ENCODE results near the gene HCN4. TPM values are rescaled to one million over a fixed set of nuclear protein-coding genes. Genes with fewer than 3 reads are reported as not detected.

HCN4 gene
- total RNA-seq, 3 donors from 2014 or later (not counting 1 experiment from before 2014, with no cell fraction given): not detected

- peaks cover 13% of the 10 kb centered on the region for H3K27me3 ChIP-seq (ENCODE audit: control insufficient read depth, insufficient read depth, low read length)
Measured at GRCh38 chr15:73364070-73364469, 4.7 kb downstream of the HCN4 start.

GRCh38 chr15:73362900-73363299 is 5.9 kb downstream of the HCN4 start:
- H3K27me3 Mint-ChIP-seq (ENCODE audit: low read depth in 2 of 2): peaks cover 10 to 19% of the 10 kb centered on the region in 2 donors

More at GRCh38 chr15:73364070-73364469, 4.7 kb downstream of the HCN4 start:
- Histone ChIP-seq H3K9me3 (ENCODE audit: control insufficient read depth, insufficient read depth, low read length) (no peaks in the 10 kb centered on the region), H3K36me3 (ENCODE audit: control insufficient read depth, insufficient read depth, low read length) (no peaks in the 10 kb centered on the region), H3K27ac (ENCODE audit: low read length) (no peak overlapping the region), H3K4me3 (ENCODE audit: low read length) (no peak overlapping the region), H3K4me1 (ENCODE audit: control insufficient read depth, insufficient read depth, low read length) (no peaks in the 10 kb centered on the region)
- Mint-ChIP-seq H3K9me3 (no peaks in the 10 kb centered on the region), H3K27me3 (ENCODE audit: low read depth in 2 of 2) (peaks cover 10 to 19% of the 10 kb centered on the region in 2 donors), H3K4me1 (no peaks in the 10 kb centered on the region), H3K4me3 (no peak overlapping the region), H3K27ac (no peak overlapping the region), H3K36me3 (no peaks in the 10 kb centered on the region)
- ATAC-seq (no peak), DNase-seq (no peak)
- intact Hi-C loops (cut with micrococcal nuclease): no loop called here
- WGBS (ENCODE audit: insufficient coverage): 70% methylated on average over 3 of the region's 3 CpGs
- no peak for TF ChIP-seq CTCF (IDR thresholded peaks at IDR 0.05)

GRCh38 chr15:73361337-73361736 is 7.4 kb downstream of the HCN4 start:
- WGBS (ENCODE audit: insufficient coverage): 70% methylated on average over 7 of the region's 7 CpGs

More at GRCh38 chr15:73362900-73363299, 5.9 kb downstream of the HCN4 start:
- Histone ChIP-seq H3K4me1 (ENCODE audit: control insufficient read depth, insufficient read depth, low read length) (no peaks in the 10 kb centered on the region), H3K27ac (ENCODE audit: low read length) (no peak overlapping the region), H3K9me3 (ENCODE audit: control insufficient read depth, insufficient read depth, low read length) (no peaks in the 10 kb centered on the region), H3K27me3 (ENCODE audit: control insufficient read depth, insufficient read depth, low read length) (peaks cover 13% of the 10 kb centered on the region), H3K4me3 (ENCODE audit: low read length) (no peak overlapping the region), H3K36me3 (ENCODE audit: control insufficient read depth, insufficient read depth, low read length) (no peaks in the 10 kb centered on the region)
- 74% methylated on average over 5 of the region's 5 CpGs for WGBS (ENCODE audit: insufficient coverage)
- Mint-ChIP-seq H3K36me3 (no peaks in the 10 kb centered on the region), H3K4me1 (no peaks in the 10 kb centered on the region), H3K27ac (no peak overlapping the region), H3K9me3 (no peaks in the 10 kb centered on the region), H3K4me3 (no peak overlapping the region)
- ATAC-seq: no peak
- intact Hi-C loops (cut with micrococcal nuclease): no loop called here
- no peak for DNase-seq
- TF ChIP-seq CTCF (IDR thresholded peaks at IDR 0.05): no peak

More at GRCh38 chr15:73361337-73361736, 7.4 kb downstream of the HCN4 start:
- Mint-ChIP-seq H3K4me3 (no peak overlapping the region), H3K4me1 (no peaks in the 10 kb centered on the region), H3K36me3 (no peaks in the 10 kb centered on the region), H3K27me3 (ENCODE audit: low read depth in 2 of 2) (peaks cover 6 to 15% of the 10 kb centered on the region in 2 donors), H3K9me3 (no peaks in the 10 kb centered on the region), H3K27ac (no peak overlapping the region)
- Histone ChIP-seq H3K4me3 (ENCODE audit: low read length) (no peak overlapping the region), H3K36me3 (ENCODE audit: control insufficient read depth, insufficient read depth, low read length) (no peaks in the 10 kb centered on the region), H3K9me3 (ENCODE audit: control insufficient read depth, insufficient read depth, low read length) (no peaks in the 10 kb centered on the region), H3K27ac (ENCODE audit: low read length) (no peak overlapping the region), H3K27me3 (ENCODE audit: control insufficient read depth, insufficient read depth, low read length) (peaks cover 5% of the 10 kb centered on the region), H3K4me1 (ENCODE audit: control insufficient read depth, insufficient read depth, low read length) (no peaks in the 10 kb centered on the region)
- ATAC-seq (no peak), DNase-seq (no peak)
- intact Hi-C loops (cut with micrococcal nuclease): no loop called here
- TF ChIP-seq CTCF (IDR thresholded peaks at IDR 0.05): no peak

All from natural killer cell (primary cell).